Stimulated activated naive B cell treated with anti-CD40 and anti-IgM and Interleukin-4, amounts not matched to agents 10 μg/mL and 1 μg/mL and 100 μg/mL, for 72 hours (primary cell): Measurements from ENCODE around the gene CCL2.

Source experiments
- ATAC-seq, 2 donors: fragments of 150-1000 bp; cut with Tn5 transposase; replicated peaks; 2 replicates each; pipeline ENCODE4 v1.10.0; 2021; ENCODE audit warnings: moderate library complexity in 1 of 2
- DNase-seq: peaks from one replicate; pipeline ENCODE4 v3.0.0; 2021
- H3K27ac Mint-ChIP-seq: one replicate; pipeline ENCODE4 v1.8.0; 2022; ENCODE audit warnings: mild to moderate bottlenecking, mixed read lengths
- H3K27me3 Mint-ChIP-seq, 2 donors: one replicate each; pipeline ENCODE4 v1.8.0; 2022; ENCODE audit warnings: mixed read lengths in 2 of 2
- H3K36me3 Mint-ChIP-seq, 2 donors: one replicate each; pipeline ENCODE4 v1.8.0; 2022; ENCODE audit warnings: mixed read lengths in 2 of 2, mild to moderate bottlenecking in 1 of 2
- H3K4me1 Mint-ChIP-seq, 2 donors: one replicate each; pipeline ENCODE4 v1.8.0; 2022; ENCODE audit warnings: mixed read lengths in 2 of 2, mild to moderate bottlenecking in 1 of 2
- H3K4me3 Mint-ChIP-seq, 2 donors: one replicate each; pipeline ENCODE4 v1.8.0; 2022; ENCODE audit warnings: mild to moderate bottlenecking in 2 of 2, mixed read lengths in 2 of 2, moderate library complexity in 1 of 2
- H3K9me3 Mint-ChIP-seq, 2 donors: one replicate each; pipeline ENCODE4 v1.8.0; 2022; ENCODE audit warnings: mixed read lengths in 2 of 2, mild to moderate bottlenecking in 1 of 2

Gene CCL2

GRCh38 chr17:34261568-34262337, 6.7 kb downstream of the CCL2 start:
- no peaks in the 10 kb centered on the region for H3K36me3 Mint-ChIP-seq
- H3K27me3 Mint-ChIP-seq = peaks cover 36 to 64% of the 10 kb centered on the region in 2 donors
- H3K4me3 Mint-ChIP-seq = no peak overlapping the region
- DNase-seq = no peak
- H3K4me1 Mint-ChIP-seq = no peaks in the 10 kb centered on the region
- H3K9me3 Mint-ChIP-seq = no peaks in the 10 kb centered on the region
- no peak for ATAC-seq
- no peak overlapping the region for H3K27ac Mint-ChIP-seq

- H3K27me3 Mint-ChIP-seq = peaks cover 42 to 56% of the 10 kb centered on the region in 2 donors
- DNase-seq (no peak), ATAC-seq (no peak)
- no peaks in the 10 kb centered on the region for H3K4me1 Mint-ChIP-seq
- no peaks in the 10 kb centered on the region for H3K36me3 Mint-ChIP-seq
- H3K4me3 Mint-ChIP-seq = no peak overlapping the region
- no peak overlapping the region for H3K27ac Mint-ChIP-seq
- H3K9me3 Mint-ChIP-seq = no peaks in the 10 kb centered on the region
These were observed 10.6 kb downstream of the CCL2 start for GRCh38 chr17:34265711-34266110.

GRCh38 chr17:34269969-34270368, 14.9 kb downstream of the CCL2 start, which contains the start of gene CCL7:
Gene CCL7, plus strand, starts transcription at chr17:34270221. Its CDS starts 70 bp downstream, at chr17:34270291.
- H3K36me3 Mint-ChIP-seq = no peaks in the 10 kb centered on the region
- H3K9me3 Mint-ChIP-seq = no peaks in the 10 kb centered on the region
- DNase-seq (no peak), ATAC-seq (no peak)
- H3K4me1 Mint-ChIP-seq = no peaks in the 10 kb centered on the region
- peaks cover 65 to 75% of the 10 kb centered on the region in 2 donors for H3K27me3 Mint-ChIP-seq
- no peak within 1 kb of the TSS for H3K4me3 Mint-ChIP-seq
- no peak within 1 kb of the TSS for H3K27ac Mint-ChIP-seq

- Mint-ChIP-seq H3K36me3 (no peaks in the 10 kb centered on the region), H3K4me3 (no peak overlapping the region), H3K27me3 (peaks cover 53 to 78% of the 10 kb centered on the region in 2 donors), H3K27ac (no peak overlapping the region), H3K9me3 (no peaks in the 10 kb centered on the region), H3K4me1 (no peaks in the 10 kb centered on the region)
- ATAC-seq = no peak
- no peak for DNase-seq
These were observed 20.8 kb downstream of the CCL2 start for GRCh38 chr17:34275881-34276280.

GRCh38 chr17:34276826-34277225, 21.7 kb downstream of the CCL2 start:
- Mint-ChIP-seq H3K4me3 (no peak overlapping the region), H3K36me3 (no peaks in the 10 kb centered on the region), H3K27ac (no peak overlapping the region), H3K9me3 (peaks cover 0 to 2% of the 10 kb centered on the region in 2 donors), H3K4me1 (no peaks in the 10 kb centered on the region), H3K27me3 (peaks cover 47 to 79% of the 10 kb centered on the region in 2 donors)
- no peak for ATAC-seq
- DNase-seq = no peak

GRCh38 chr17:34283571-34283970, 28.5 kb downstream of the CCL2 start:
- H3K27ac Mint-ChIP-seq = no peak overlapping the region
- no peak overlapping the region for H3K4me3 Mint-ChIP-seq
- no peak for DNase-seq
- H3K36me3 Mint-ChIP-seq = no peaks in the 10 kb centered on the region
- H3K9me3 Mint-ChIP-seq = peaks cover 0 to 5% of the 10 kb centered on the region in 2 donors
- ATAC-seq = no peak
- H3K4me1 Mint-ChIP-seq = no peaks in the 10 kb centered on the region
- H3K27me3 Mint-ChIP-seq = peaks cover 35 to 57% of the 10 kb centered on the region in 2 donors

- H3K4me1 Mint-ChIP-seq = no peaks in the 10 kb centered on the region
- H3K36me3 Mint-ChIP-seq = no peaks in the 10 kb centered on the region
- no peak within 1 kb of the TSS for H3K27ac Mint-ChIP-seq
- H3K27me3 Mint-ChIP-seq = peaks cover 33 to 57% of the 10 kb centered on the region in 2 donors
- no peak within 1 kb of the TSS for H3K4me3 Mint-ChIP-seq
- DNase-seq (no peak), ATAC-seq (no peak)
- H3K9me3 Mint-ChIP-seq = peaks cover 0 to 5% of the 10 kb centered on the region in 2 donors
These were observed 30.3 kb downstream of the CCL2 start, which contains the start of gene CCL11 for GRCh38 chr17:34285286-34285792. Gene CCL11, plus strand, starts transcription at chr17:34285742. Its CDS starts 67 bp downstream, at chr17:34285809.

- ATAC-seq (no peak), DNase-seq (no peak)
- Mint-ChIP-seq H3K4me3 (no peak overlapping the region), H3K4me1 (no peaks in the 10 kb centered on the region), H3K27me3 (peaks cover 36 to 39% of the 10 kb centered on the region in 2 donors), H3K27ac (no peak overlapping the region), H3K9me3 (no peaks in the 10 kb centered on the region), H3K36me3 (no peaks in the 10 kb centered on the region)
These were observed 32.8 kb downstream of the CCL2 start for GRCh38 chr17:34287875-34288274.

- H3K4me3 Mint-ChIP-seq = no peak overlapping the region
- H3K9me3 Mint-ChIP-seq = no peaks in the 10 kb centered on the region
- ATAC-seq = no peak
- H3K27ac Mint-ChIP-seq = no peak overlapping the region
- no peaks in the 10 kb centered on the region for H3K36me3 Mint-ChIP-seq
- no peaks in the 10 kb centered on the region for H3K4me1 Mint-ChIP-seq
- DNase-seq = no peak
- H3K27me3 Mint-ChIP-seq = peaks cover 35 to 36% of the 10 kb centered on the region in 2 donors
These were observed 35.5 kb downstream of the CCL2 start for GRCh38 chr17:34290586-34290985.

- Mint-ChIP-seq H3K27me3 (peaks cover 29 to 30% of the 10 kb centered on the region in 2 donors), H3K4me3 (no peak overlapping the region), H3K9me3 (no peaks in the 10 kb centered on the region), H3K4me1 (no peaks in the 10 kb centered on the region), H3K36me3 (no peaks in the 10 kb centered on the region), H3K27ac (no peak overlapping the region)
- ATAC-seq (peak in 1 of 2 donors; percentile 39), DNase-seq (no peak)
These were observed 36.8 kb downstream of the CCL2 start for GRCh38 chr17:34291721-34292348.

- peaks cover 25 to 33% of the 10 kb centered on the region in 2 donors for H3K27me3 Mint-ChIP-seq
- no peaks in the 10 kb centered on the region for H3K36me3 Mint-ChIP-seq
- H3K9me3 Mint-ChIP-seq = peaks cover 0 to 4% of the 10 kb centered on the region in 2 donors
- no peak for ATAC-seq
- no peak for DNase-seq
- peaks cover 5 to 11% of the 10 kb centered on the region in 2 donors for H3K4me1 Mint-ChIP-seq
- no peak overlapping the region for H3K27ac Mint-ChIP-seq
- no peak overlapping the region for H3K4me3 Mint-ChIP-seq
These were observed 43.9 kb downstream of the CCL2 start for GRCh38 chr17:34299027-34299426.

GRCh38 chr17:34299956-34300577, 45.0 kb downstream of the CCL2 start:
- ATAC-seq (no peak), DNase-seq (no peak)
- peaks cover 0 to 2% of the 10 kb centered on the region in 2 donors for H3K36me3 Mint-ChIP-seq
- H3K4me3 Mint-ChIP-seq = no peak overlapping the region
- peaks cover 32 to 42% of the 10 kb centered on the region in 2 donors for H3K27me3 Mint-ChIP-seq
- no peak overlapping the region for H3K27ac Mint-ChIP-seq
- H3K4me1 Mint-ChIP-seq = peaks cover 5 to 11% of the 10 kb centered on the region in 2 donors
- peaks cover 0 to 4% of the 10 kb centered on the region in 2 donors for H3K9me3 Mint-ChIP-seq

- peaks cover 35 to 50% of the 10 kb centered on the region in 2 donors for H3K27me3 Mint-ChIP-seq
- H3K36me3 Mint-ChIP-seq = peaks cover 0 to 2% of the 10 kb centered on the region in 2 donors
- ATAC-seq (peak; percentile 29 to 36), DNase-seq (no peak)
- H3K4me3 Mint-ChIP-seq = no peak overlapping the region
- H3K4me1 Mint-ChIP-seq = peaks cover 5 to 11% of the 10 kb centered on the region in 2 donors
- no peak overlapping the region for H3K27ac Mint-ChIP-seq
- H3K9me3 Mint-ChIP-seq = peaks cover 0 to 4% of the 10 kb centered on the region in 2 donors
These were observed 45.7 kb downstream of the CCL2 start for GRCh38 chr17:34300652-34301370.

GRCh38 chr17:34301986-34302385, 46.9 kb downstream of the CCL2 start:
- DNase-seq (no peak), ATAC-seq (no peak)
- Mint-ChIP-seq H3K9me3 (peaks cover 0 to 4% of the 10 kb centered on the region in 2 donors), H3K27ac (no peak overlapping the region), H3K4me1 (peaks cover 5 to 11% of the 10 kb centered on the region in 2 donors), H3K36me3 (peaks cover 0 to 2% of the 10 kb centered on the region in 2 donors), H3K4me3 (no peak overlapping the region), H3K27me3 (peaks cover 42 to 55% of the 10 kb centered on the region in 2 donors)
